ENCODE measurements around the gene BICRAL. TPM values are rescaled to one million over a fixed set of nuclear protein-coding genes. Genes with fewer than 3 reads are reported as not detected.
A peak's percentile ranks its signal among the peaks of the same experiment; 100 is the strongest.
"Not testable (repeated sequence)": the region's sequence is repeated elsewhere in the genome, so short reads cannot be mapped to it uniquely, and the experiment has no call there.

The BICRAL gene
- total and polyA plus RNA-seq, 2 experiments from 2014 or later = 2.5 to 5.4 TPM

DNA sequence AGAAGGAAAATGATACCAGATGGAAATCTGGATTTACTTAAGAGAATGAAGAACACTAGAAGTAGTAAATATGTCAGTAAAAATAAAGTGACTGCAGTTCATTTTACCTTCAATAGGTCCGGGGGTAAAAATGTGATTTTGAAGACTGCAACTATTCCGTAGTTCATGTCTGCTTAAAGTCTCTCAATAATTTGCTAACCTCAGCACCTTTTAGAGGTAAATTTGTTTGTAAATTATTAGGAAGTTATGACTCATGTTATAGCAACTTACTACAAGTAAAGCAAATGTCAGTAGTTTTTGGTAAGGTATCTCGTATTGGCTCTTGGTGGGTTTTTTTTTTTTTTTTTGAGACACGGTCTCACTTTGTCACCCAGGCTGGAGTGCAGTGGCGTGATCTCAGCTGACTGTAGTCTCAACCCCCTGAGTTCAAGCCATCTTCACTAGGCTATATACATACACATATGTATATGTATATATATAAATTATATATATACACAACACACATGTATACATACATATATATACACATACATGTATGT, 32.1 kb downstream of the BICRAL start:
- no peaks in the 10 kb centered on the region for H3K9me2 ChIP-seq (ENCODE audit: insufficient read depth)

DNA sequence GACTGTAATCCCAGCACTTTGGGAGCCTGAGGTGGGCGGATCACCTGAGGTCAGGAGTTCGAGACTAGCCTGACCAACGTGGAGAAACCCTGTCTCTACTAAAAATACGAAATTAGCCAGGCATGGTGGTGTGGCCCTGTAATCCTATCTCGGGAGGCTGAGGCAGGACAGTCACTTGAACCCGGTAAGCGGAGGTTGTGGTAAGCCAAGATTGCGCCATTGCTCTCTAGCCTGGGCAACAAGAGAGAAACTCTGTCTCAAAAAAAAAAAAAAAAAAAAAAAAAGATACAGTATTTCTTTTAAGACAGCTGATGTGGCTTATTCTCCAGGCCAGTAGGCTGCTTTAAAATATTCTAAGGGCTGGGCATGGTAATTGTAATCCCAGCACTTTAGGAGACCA, 33.9 kb downstream of the BICRAL start:
- H3K4me1 ChIP-seq (ENCODE audit: insufficient read depth); in situ Hi-C loops (cut with MboI); H3K9ac ChIP-seq; DNase-seq; H3K27me3 ChIP-seq (replicated peaks; ENCODE audit: insufficient read depth); H3K4me2 ChIP-seq (ENCODE audit: unreplicated experiment); H2AFZ ChIP-seq; H3K4me3 ChIP-seq; H3K36me3 ChIP-seq (ENCODE audit: low read depth); H3K9me2 ChIP-seq (ENCODE audit: insufficient read depth); H3K27ac ChIP-seq; H3K79me2 ChIP-seq (ENCODE audit: insufficient read depth); H3K9me3 ChIP-seq (ENCODE audit: low read depth); H4K20me1 ChIP-seq (ENCODE audit: insufficient read depth): not testable (repeated sequence)
- 97 to 99% methylated on average over 8 of the region's 8 CpGs for WGBS, 2 experiments (ENCODE audit: low coverage in 1 of 2, low lambda C conversion rate in 2 of 2, missing lambda C conversion rate in 2 of 2)
- peaks cover 10% of the 10 kb centered on the region for H3F3A ChIP-seq (ENCODE audit: insufficient read depth)

More for the DNA sequence above, 32.1 kb downstream of the BICRAL start:
- no peaks in the 10 kb centered on the region for H3K36me3 ChIP-seq (ENCODE audit: low read depth)
- H3K9me3 ChIP-seq (ENCODE audit: low read depth) = no peaks in the 10 kb centered on the region
- no peaks in the 10 kb centered on the region for H3K27me3 ChIP-seq (replicated peaks; ENCODE audit: insufficient read depth)
- no peak overlapping the region for H3K27ac ChIP-seq
- no peaks in the 10 kb centered on the region for H3F3A ChIP-seq (ENCODE audit: insufficient read depth)
- peak; percentile 6 for DNase-seq
- in situ Hi-C loops (cut with MboI) = no loop called here
- H3K9ac ChIP-seq = no peak overlapping the region
- no peak overlapping the region for H3K4me3 ChIP-seq
- H4K20me1 ChIP-seq (ENCODE audit: insufficient read depth) = no peaks in the 10 kb centered on the region
- no peak overlapping the region for H3K4me2 ChIP-seq (ENCODE audit: unreplicated experiment)
- WGBS, 2 experiments (ENCODE audit: low coverage in 1 of 2, low lambda C conversion rate in 2 of 2, missing lambda C conversion rate in 2 of 2) = 37 to 53% methylated on average over 5 of the region's 5 CpGs
- H2AFZ ChIP-seq = no peak overlapping the region
- TF ChIP-seq EZH2phosphoT487 (IDR thresholded peaks at IDR 0.05; ENCODE audit: insufficient read depth, low read depth) (no peak), EZH2 (IDR thresholded peaks at IDR 0.05; ENCODE audit: insufficient read depth, poor library complexity, severe bottlenecking) (no peak)
- H3K79me2 ChIP-seq (ENCODE audit: insufficient read depth) = 0 out of 2 replicates have a peak, but pooled peaks cover 7% of the 10 kb centered on the region
- peaks cover under 1% of the 10 kb centered on the region; the same call in 1 of the 2 replicates for H3K4me1 ChIP-seq (ENCODE audit: insufficient read depth)

- H2AFZ ChIP-seq = no peak overlapping the region
- no peaks in the 10 kb centered on the region for H3K79me2 ChIP-seq (ENCODE audit: insufficient read depth)
- H3K4me2 ChIP-seq (ENCODE audit: unreplicated experiment) = no peak overlapping the region
- peaks cover 19% of the 10 kb centered on the region for H3F3A ChIP-seq (ENCODE audit: insufficient read depth)
- no peaks in the 10 kb centered on the region for H4K20me1 ChIP-seq (ENCODE audit: insufficient read depth)
- DNase-seq = no peak
- no peaks in the 10 kb centered on the region for H3K9me2 ChIP-seq (ENCODE audit: insufficient read depth)
- no peaks in the 10 kb centered on the region for H3K9me3 ChIP-seq (ENCODE audit: low read depth)
- H3K9ac ChIP-seq = no peak overlapping the region
- peaks cover 17% of the 10 kb centered on the region for H3K4me1 ChIP-seq (ENCODE audit: insufficient read depth)
- TF ChIP-seq EZH2phosphoT487 (IDR thresholded peaks at IDR 0.05; ENCODE audit: insufficient read depth, low read depth) = no peak
- in situ Hi-C loops (cut with MboI) = no loop called here
- no peaks in the 10 kb centered on the region for H3K27me3 ChIP-seq (replicated peaks; ENCODE audit: insufficient read depth)
- 0 out of 2 replicates have a peak, but pooled peaks cover 3% of the 10 kb centered on the region for H3K36me3 ChIP-seq (ENCODE audit: low read depth)
- no peak overlapping the region for H3K27ac ChIP-seq
- H3K4me3 ChIP-seq = no peak overlapping the region
These were observed 36.1 kb downstream of the BICRAL start for GRCh38 chr6:42817907-42818306.

- H3K9me2 ChIP-seq (ENCODE audit: insufficient read depth) = no peaks in the 10 kb centered on the region
- DNase-seq = no peak
- H3F3A ChIP-seq (ENCODE audit: insufficient read depth) = peaks cover 19% of the 10 kb centered on the region
- H2AFZ ChIP-seq = no peak overlapping the region
- no peak overlapping the region for H3K9ac ChIP-seq
- no peak for TF ChIP-seq EZH2phosphoT487 (IDR thresholded peaks at IDR 0.05; ENCODE audit: insufficient read depth, low read depth)
- no peak for TF ChIP-seq EZH2 (IDR thresholded peaks at IDR 0.05; ENCODE audit: insufficient read depth, poor library complexity, severe bottlenecking)
- H3K36me3 ChIP-seq (ENCODE audit: low read depth) = peaks cover 9% of the 10 kb centered on the region; the same call in 1 of the 2 replicates
- no peaks in the 10 kb centered on the region for H3K79me2 ChIP-seq (ENCODE audit: insufficient read depth)
- 75 to 81% methylated on average over 2 of the region's 2 CpGs for WGBS, 2 experiments (ENCODE audit: low coverage in 1 of 2, low lambda C conversion rate in 2 of 2, missing lambda C conversion rate in 2 of 2)
- no peak overlapping the region for H3K4me3 ChIP-seq
- H3K4me2 ChIP-seq (ENCODE audit: unreplicated experiment) = no peak overlapping the region
- no peak overlapping the region for H3K27ac ChIP-seq
- in situ Hi-C loops (cut with MboI) = no loop called here
- no peaks in the 10 kb centered on the region for H3K9me3 ChIP-seq (ENCODE audit: low read depth)
- H4K20me1 ChIP-seq (ENCODE audit: insufficient read depth) = no peaks in the 10 kb centered on the region
- H3K27me3 ChIP-seq (replicated peaks; ENCODE audit: insufficient read depth) = no peaks in the 10 kb centered on the region
- H3K4me1 ChIP-seq (ENCODE audit: insufficient read depth) = peaks cover 17% of the 10 kb centered on the region
These were observed 36.6 kb downstream of the BICRAL start for GRCh38 chr6:42818416-42818815.

DNA sequence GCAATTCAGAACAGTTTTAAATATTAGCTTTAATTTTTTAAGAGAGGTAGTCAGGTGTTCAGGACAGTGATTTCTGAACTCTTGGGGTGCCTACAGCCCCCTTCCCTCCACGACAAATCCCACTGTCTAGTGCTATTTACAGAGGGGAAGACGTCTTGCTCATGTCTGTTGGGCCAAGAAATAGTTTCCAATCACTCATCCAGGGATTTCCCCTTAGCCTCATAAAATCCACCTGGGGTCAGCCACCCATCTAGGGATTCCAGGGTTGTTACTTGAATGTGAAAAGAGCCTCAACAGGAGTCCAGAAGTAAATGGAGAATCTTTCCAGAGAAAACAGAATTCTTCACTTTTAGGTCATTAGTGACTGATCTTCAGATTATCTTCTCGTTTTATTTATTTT, 37.0 kb downstream of the BICRAL start:
- no peak overlapping the region for H3K9ac ChIP-seq
- no peak for DNase-seq
- no peak overlapping the region for H3K4me2 ChIP-seq (ENCODE audit: unreplicated experiment)
- no peak for TF ChIP-seq EZH2phosphoT487 (IDR thresholded peaks at IDR 0.05; ENCODE audit: insufficient read depth, low read depth)
- no peak for TF ChIP-seq EZH2 (IDR thresholded peaks at IDR 0.05; ENCODE audit: insufficient read depth, poor library complexity, severe bottlenecking)
- no peaks in the 10 kb centered on the region for H3K9me2 ChIP-seq (ENCODE audit: insufficient read depth)
- H3K9me3 ChIP-seq (ENCODE audit: low read depth) = no peaks in the 10 kb centered on the region
- H3K27me3 ChIP-seq (replicated peaks; ENCODE audit: insufficient read depth) = no peaks in the 10 kb centered on the region
- H3K79me2 ChIP-seq (ENCODE audit: insufficient read depth) = no peaks in the 10 kb centered on the region
- peaks cover 17% of the 10 kb centered on the region for H3K4me1 ChIP-seq (ENCODE audit: insufficient read depth)
- H3K36me3 ChIP-seq (ENCODE audit: low read depth) = peaks cover 13% of the 10 kb centered on the region; the same call in 1 of the 2 replicates
- no peaks in the 10 kb centered on the region for H4K20me1 ChIP-seq (ENCODE audit: insufficient read depth)
- H2AFZ ChIP-seq = no peak overlapping the region
- no peak overlapping the region for H3K4me3 ChIP-seq
- in situ Hi-C loops (cut with MboI) = no loop called here
- no peak overlapping the region for H3K27ac ChIP-seq
- H3F3A ChIP-seq (ENCODE audit: insufficient read depth) = peaks cover 19% of the 10 kb centered on the region
- WGBS, 2 experiments (ENCODE audit: low coverage in 1 of 2, low lambda C conversion rate in 2 of 2, missing lambda C conversion rate in 2 of 2) = 72 to 84% methylated on average over 3 of the region's 3 CpGs
